HEK293 (cell line): ENCODE results near the gene APOL4.

ENCODE experiments used
- CTCF ChIP-seq: fragments of 450-650 bp; formaldehyde crosslinking; IDR thresholded peaks from 2 replicates; pipeline ENCODE4 v1.5.1; 2016; ENCODE audit warnings: missing biosample characterization, missing genetic modification characterization
- ZNF121 ChIP-seq: fragments of 450-650 bp; formaldehyde crosslinking; IDR thresholded peaks from 2 replicates; pipeline ENCODE4 v1.5.1; 2016; ENCODE audit warnings: missing biosample characterization, missing genetic modification characterization
- ZNF449 ChIP-seq: fragments of 450-650 bp; formaldehyde crosslinking; IDR thresholded peaks from 2 replicates; pipeline ENCODE4 v1.5.1; 2017; ENCODE audit warnings: missing biosample characterization, mild to moderate bottlenecking, missing genetic modification characterization, moderate library complexity
- ZNF510 ChIP-seq: fragments of 450-650 bp; formaldehyde crosslinking; IDR thresholded peaks from 2 replicates; pipeline ENCODE4 v1.5.1; 2018; ENCODE audit warnings: mild to moderate bottlenecking, missing genetic modification characterization, missing biosample characterization; ENCODE audit not compliant: insufficient replicate concordance
- ZNF654 ChIP-seq: fragments of 450-650 bp; formaldehyde crosslinking; IDR thresholded peaks from 2 replicates; pipeline ENCODE4 v1.5.1; 2016; ENCODE audit warnings: low read depth, missing biosample characterization, missing genetic modification characterization

- no peak for TF ChIP-seq ZNF654 (tag by site-specific recombination)
- no peak for TF ChIP-seq CTCF (tag by site-specific recombination)
- TF ChIP-seq ZNF121 (tag by site-specific recombination): no peak
- no peak for TF ChIP-seq ZNF449 (tag by site-specific recombination)
- no peak for TF ChIP-seq ZNF510
Measured at GRCh38 chr22:36227806-36228205, 26.2 kb upstream of the APOL4 start.
